Cardiac septum (tissue), 1 donor: ENCODE data around the gene TARS1. TPM values are rescaled to one million over a fixed set of nuclear protein-coding genes. Genes with fewer than 3 reads are reported as not detected.

Experiments used
- DNase-seq: peaks from one replicate; pipeline ENCODE4 v3.0.0-alpha.2; 2020; ENCODE audit warnings: low spot score
- intact Hi-C: fragments of 100-400 bp; cut with DNase I; formaldehyde crosslinking; loops from one replicate; pipeline ENCODE4 v1.14.0; 2022
- long read RNA-seq: library from polyadenylated mRNA; unstranded; transcript quantifications from one replicate; pipeline ENCODE4 v2.0.0, GENCODE V29; 2021
- total RNA-seq: library from RNA; stranded (reverse); fragmentation: NEBNext Ultra II Directional; extraction: Animal tissue kit (Norgen Biotek cat#: 25700); gene quantifications from one replicate; pipeline ENCODE4 v1.2.1, GENCODE V29; 2021
- donor health status: DM: no; HTN: no; CAD: no.

The TARS1 gene
- 58.7 TPM for total RNA-seq
- long read RNA-seq, full-length matches to known transcripts, result 70 of 75 reads
- long read RNA-seq, partial matches to known transcripts, result 5 of 75 reads
- long read RNA-seq, other reads (novel, unspliced or antisense), result 0 of 75 reads

GRCh38 chr5:33440482-33441240 is at the start of gene TARS1:
Gene TARS1 (plus strand): TSS chr5:33440965. CDS start chr5:33441087, 122 bp downstream.
- intact Hi-C loops, result no loop called here
- DNase-seq, result peak; percentile 98

- intact Hi-C loops, result no loop called here
- no peak for DNase-seq
Observed at GRCh38 chr5:33398501-33398900, 42.3 kb upstream of the TARS1 start.

- no peak for DNase-seq
Observed at GRCh38 chr5:33400675-33401074, 40.1 kb upstream of the TARS1 start.

GRCh38 chr5:33401482-33402390 is 39.0 kb upstream of the TARS1 start:
- intact Hi-C loops, result no loop called here
- no peak for DNase-seq

More at GRCh38 chr5:33400675-33401074, 40.1 kb upstream of the TARS1 start:
- intact Hi-C loops, result no loop called here

- intact Hi-C loops, result no loop called here
- DNase-seq, result no peak
Observed at GRCh38 chr5:33403187-33403586, 37.6 kb upstream of the TARS1 start.

GRCh38 chr5:33408816-33409215 is 31.9 kb upstream of the TARS1 start:
- no peak for DNase-seq
- intact Hi-C loops, result no loop called here

- DNase-seq, result no peak
- intact Hi-C loops, result no loop called here
Observed at GRCh38 chr5:33409435-33410170, 31.2 kb upstream of the TARS1 start.

- DNase-seq, result no peak
- intact Hi-C loops, result no loop called here
Observed at GRCh38 chr5:33410221-33410620, 30.5 kb upstream of the TARS1 start.

- DNase-seq, result no peak
- intact Hi-C loops, result no loop called here
Observed at GRCh38 chr5:33411498-33411897, 29.3 kb upstream of the TARS1 start.

GRCh38 chr5:33415811-33416354 is 24.9 kb upstream of the TARS1 start:
- no peak for DNase-seq
- intact Hi-C loops, result no loop called here

GRCh38 chr5:33417632-33418031 is 23.1 kb upstream of the TARS1 start:
- DNase-seq, result no peak

GRCh38 chr5:33420946-33421345 is 19.8 kb upstream of the TARS1 start:
- DNase-seq, result no peak
- intact Hi-C loops, result loop anchor here (5.0 to 10.0 kb wide), 3 partner anchors 236 to 926 kb away; no protein-coding TSS in a partner anchor

More at GRCh38 chr5:33417632-33418031, 23.1 kb upstream of the TARS1 start:
- intact Hi-C loops, result no loop called here

GRCh38 chr5:33422191-33422590 is 18.6 kb upstream of the TARS1 start:
- intact Hi-C loops, result loop anchor here (5.0 to 10.0 kb wide), 3 partner anchors 237 to 927 kb away; no protein-coding TSS in a partner anchor

GRCh38 chr5:33423018-33423630 is 17.6 kb upstream of the TARS1 start:
- no peak for DNase-seq
- intact Hi-C loops, result loop anchor here (5.0 to 10.0 kb wide), 3 partner anchors 238 to 928 kb away; no protein-coding TSS in a partner anchor

More at GRCh38 chr5:33422191-33422590, 18.6 kb upstream of the TARS1 start:
- DNase-seq, result no peak

GRCh38 chr5:33425314-33425713 is 15.5 kb upstream of the TARS1 start:
- no peak for DNase-seq
- intact Hi-C loops, result loop anchor here (10.0 kb wide), 2 partner anchors 241 to 931 kb away; no protein-coding TSS in a partner anchor

- intact Hi-C loops, result loop anchor here (5.0 kb wide), 1 partner anchor 506 kb away; the partner anchor contains the start of gene RXFP3
- DNase-seq, result no peak
Observed at GRCh38 chr5:33430983-33431382, 9.8 kb upstream of the TARS1 start.

GRCh38 chr5:33432656-33433055 is 8.1 kb upstream of the TARS1 start:
- intact Hi-C loops, result loop anchor here (5.0 kb wide), 1 partner anchor 505 kb away; the partner anchor contains the start of gene RXFP3
- DNase-seq, result no peak
